Transverse colon (tissue), 4 donors: ENCODE results near the gene BAHCC1. TPM values are rescaled to one million over a fixed set of nuclear protein-coding genes. Genes with fewer than 3 reads are reported as not detected.

Source experiments
- DNase-seq: peaks from one replicate; pipeline ENCODE4 v3.0.0-alpha.2; 2019
- H3K27ac ChIP-seq, 4 donors: fragments of 200-600 bp; sonication (generic); 2 replicates each; pipeline ENCODE4 v1.5.1; 2016 to 2018; ENCODE audit warnings: inconsistent platforms in 4 of 4
- H3K27me3 ChIP-seq: fragments of 200-600 bp; sonication (generic); 2 replicates; pipeline ENCODE4 v1.5.1; 2017; ENCODE audit warnings: inconsistent platforms
- H3K36me3 ChIP-seq, 4 donors: fragments of 200-600 bp; sonication (generic); 2 replicates each; pipeline ENCODE4 v1.5.1; 2017 to 2019; ENCODE audit warnings: inconsistent platforms in 4 of 4
- H3K4me1 ChIP-seq, 4 donors: fragments of 200-600 bp; sonication (generic); 2 replicates each; pipeline ENCODE4 v1.5.1; 2017 to 2020; ENCODE audit warnings: inconsistent platforms in 4 of 4
- H3K4me3 ChIP-seq, 4 donors: fragments of 200-600 bp; sonication (generic); 1 replicate in 1 of 4; 2 replicates in 3 of 4; pipeline versions ENCODE4 v1.5.1 to v1.6.1; 2017 to 2019; ENCODE audit warnings: inconsistent platforms in 4 of 4
- H3K9me3 ChIP-seq, 2 donors: fragments of 200-600 bp; sonication (generic); 2 replicates each; pipeline ENCODE4 v1.5.1; 2017 to 2019; ENCODE audit warnings: inconsistent platforms in 2 of 2
- CTCF ChIP-seq, 5 experiments: fragments of 200-600 bp in 3 of 5; fragments of 450-650 bp in 2 of 5; sonication (generic) in 3 of 5; IDR thresholded peaks; 1 replicate in 2 of 5; 2 replicates in 3 of 5; pipeline ENCODE4 v1.5.1; 2016 to 2017; ENCODE audit warnings: antibody characterized with exemption in 5 of 5, inconsistent platforms in 3 of 5, mild to moderate bottlenecking in 2 of 5, moderate library complexity in 1 of 5
- EP300 ChIP-seq: sonication (generic); formaldehyde crosslinking; IDR thresholded peaks from one replicate; pipeline ENCODE4 v1.6.1; 2017; ENCODE audit warnings: antibody characterized with exemption, low read depth
- POLR2A ChIP-seq: fragments of 450-650 bp; IDR thresholded peaks from one replicate; pipeline ENCODE4 v1.6.1; 2016; ENCODE audit warnings: antibody characterized with exemption, mild to moderate bottlenecking, moderate library complexity
- POLR2AphosphoS5 ChIP-seq, 3 donors: sonication (generic); formaldehyde crosslinking; IDR thresholded peaks; one replicate each; pipeline ENCODE4 v1.6.1; 2016; ENCODE audit warnings: antibody characterized with exemption in 3 of 3
- WGBS, 2 donors: methylation state at CpG; one replicate each; pipeline ENCODE4 v1.1.5; 2018; ENCODE audit warnings: low coverage in 1 of 2; 5-methylcytosine and 5-hydroxymethylcytosine counted together
- in situ Hi-C, 4 donors: fragments of 200-750 bp; cut with MboI; loops; one replicate each; pipeline versions ENCODE4 v1.15.0 to v1.15.1; 2017; ENCODE audit warnings: low sequenced_read_pairs in 3 of 4, low pct_ligation_motif_present in 1 of 4, low pct_unique_long_range_greater_than_20kb in 1 of 4
- intact Hi-C: fragments of 100-400 bp; cut with DNase I; formaldehyde crosslinking; loops from one replicate; pipeline ENCODE4 v1.15.1; 2023; ENCODE audit warnings: low total_unique reads
- total RNA-seq, 4 donors: library from RNA; depleted of rRNA; stranded (reverse); fragments of >200 nt; gene quantifications; one replicate each; pipeline ENCODE4 v1.1.0, GENCODE V29; 2016

BAHCC1 gene
- total RNA-seq, 4 donors from 2014 or later: 8.7 to 133 (median 12.4) TPM

- Histone ChIP-seq H3K36me3 (no peaks in the 10 kb centered on the region), H3K4me3 (no peak overlapping the region), H3K27ac (no peak overlapping the region), H3K4me1 (peaks cover 24 to 31% (median 28%) of the 10 kb centered on the region in 4 donors), H3K27me3 (peaks cover 18% of the 10 kb centered on the region), H3K9me3 (no peaks in the 10 kb centered on the region)
- TF ChIP-seq POLR2AphosphoS5 (IDR thresholded peaks at IDR 0.05) (no peak), POLR2A (no peak), CTCF (IDR thresholded peaks at IDR 0.05) (no peak), EP300 (no peak)
- 89% methylated on average over 11 of the region's 11 CpGs; no CpG with 5 or more reads in 1 of the 2 donors for WGBS, 2 donors
- in situ Hi-C loops (no loop called here), intact Hi-C loops (no loop called here)
- DNase-seq: no peak
Measured at GRCh38 chr17:81366648-81367047, 28.6 kb upstream of the BAHCC1 start.

GRCh38 chr17:81367171-81367570 is 28.1 kb upstream of the BAHCC1 start:
- H3K4me1 ChIP-seq: peaks cover 24 to 31% (median 28%) of the 10 kb centered on the region in 4 donors
- no peaks in the 10 kb centered on the region for H3K36me3 ChIP-seq
- TF ChIP-seq EP300: no peak
- no peak for TF ChIP-seq POLR2A
- TF ChIP-seq POLR2AphosphoS5 (IDR thresholded peaks at IDR 0.05): no peak
- TF ChIP-seq CTCF (IDR thresholded peaks at IDR 0.05): no peak
- 72% methylated on average over 12 of the region's 12 CpGs; no CpG with 5 or more reads in 1 of the 2 donors for WGBS, 2 donors
- H3K4me3 ChIP-seq: no peak overlapping the region
- H3K27ac ChIP-seq: no peak overlapping the region
- in situ Hi-C loops: no loop called here
- no peaks in the 10 kb centered on the region for H3K9me3 ChIP-seq
- intact Hi-C loops: no loop called here
- peaks cover 18% of the 10 kb centered on the region for H3K27me3 ChIP-seq
- no peak for DNase-seq

- peaks cover 24 to 30% (median 28%) of the 10 kb centered on the region in 4 donors for H3K4me1 ChIP-seq
- no peak overlapping the region for H3K27ac ChIP-seq
- TF ChIP-seq POLR2A (no peak), POLR2AphosphoS5 (IDR thresholded peaks at IDR 0.05) (no peak), CTCF (IDR thresholded peaks at IDR 0.05) (no peak), EP300 (no peak)
- no peak for DNase-seq
- H3K27me3 ChIP-seq: peaks cover 14% of the 10 kb centered on the region
- no peak overlapping the region for H3K4me3 ChIP-seq
- no peaks in the 10 kb centered on the region for H3K36me3 ChIP-seq
- 84% methylated on average over 31 of the region's 32 CpGs; no CpG with 5 or more reads in 1 of the 2 donors for WGBS, 2 donors
- intact Hi-C loops: no loop called here
- H3K9me3 ChIP-seq: no peaks in the 10 kb centered on the region
- in situ Hi-C loops: no loop called here
Measured at GRCh38 chr17:81368161-81369022, 26.9 kb upstream of the BAHCC1 start.

GRCh38 chr17:81370294-81370693 is 25.0 kb upstream of the BAHCC1 start:
- no peaks in the 10 kb centered on the region for H3K36me3 ChIP-seq
- peaks cover 12 to 16% (median 13%) of the 10 kb centered on the region in 4 donors for H3K4me1 ChIP-seq
- 36% methylated on average over 5 of the region's 5 CpGs; no CpG with 5 or more reads in 1 of the 2 donors for WGBS, 2 donors
- H3K4me3 ChIP-seq: no peak overlapping the region
- no peak overlapping the region for H3K27ac ChIP-seq
- H3K27me3 ChIP-seq: peaks cover 6% of the 10 kb centered on the region
- in situ Hi-C loops (no loop called here), intact Hi-C loops (no loop called here)
- no peak for DNase-seq
- H3K9me3 ChIP-seq: no peaks in the 10 kb centered on the region
- TF ChIP-seq CTCF (IDR thresholded peaks at IDR 0.05) (no peak), POLR2AphosphoS5 (IDR thresholded peaks at IDR 0.05) (no peak), POLR2A (no peak), EP300 (no peak)
